Stimulated activated CD8-positive, alpha-beta memory T cell treated with anti-CD3 and anti-CD28 coated beads, Interleukin-2, amount 100 ng/mL, for 48 hours (primary cell): ENCODE measurements around the gene IFT81.
"Not testable (repeated sequence)": the region's sequence is repeated elsewhere in the genome, so short reads cannot be mapped to it uniquely, and the experiment has no call there.

Source experiments
- DNase-seq, 2 donors: peaks; one replicate each; pipeline ENCODE4 v3.0.0-alpha.2; 2020; ENCODE audit warnings: low read depth in 2 of 2

The IFT81 gene

GRCh38 chr12:110124269-110124995, at the start of gene IFT81:
Gene IFT81 (plus strand): TSS chr12:110124357. CDS start chr12:110127381, 3,024 bp downstream.
- DNase-seq = peak; percentile 91 to 95

- DNase-seq = no peak
Measured at GRCh38 chr12:110075880-110076279, 48.3 kb upstream of the IFT81 start.

GRCh38 chr12:110077800-110078199, 46.4 kb upstream of the IFT81 start:
- DNase-seq = no peak

GRCh38 chr12:110079477-110080400, 44.4 kb upstream of the IFT81 start:
- DNase-seq = peak; percentile 41 to 52

GRCh38 chr12:110080410-110080809, 43.7 kb upstream of the IFT81 start:
- no peak for DNase-seq

- no peak for DNase-seq
Measured at GRCh38 chr12:110084314-110085015, 39.7 kb upstream of the IFT81 start.

GRCh38 chr12:110088216-110088615, 35.9 kb upstream of the IFT81 start:
- DNase-seq = not testable (repeated sequence)

GRCh38 chr12:110088936-110089335, 35.2 kb upstream of the IFT81 start:
- no peak for DNase-seq

- no peak for DNase-seq
Measured at GRCh38 chr12:110090266-110091135, 33.7 kb upstream of the IFT81 start.

- DNase-seq = no peak
Measured at GRCh38 chr12:110091136-110091711, 32.9 kb upstream of the IFT81 start.

- no peak for DNase-seq
Measured at GRCh38 chr12:110093631-110094311, 30.4 kb upstream of the IFT81 start.

GRCh38 chr12:110100315-110100970, 23.7 kb upstream of the IFT81 start:
- peak; percentile 30 to 37 for DNase-seq

GRCh38 chr12:110102255-110102654, 21.9 kb upstream of the IFT81 start:
- peak in 1 of 2 donors; percentile 31 for DNase-seq

- no peak for DNase-seq
Measured at GRCh38 chr12:110104188-110105094, 19.7 kb upstream of the IFT81 start.

GRCh38 chr12:110105159-110105558, 19.0 kb upstream of the IFT81 start:
- no peak for DNase-seq

GRCh38 chr12:110105986-110106385, 18.2 kb upstream of the IFT81 start:
- no peak for DNase-seq

- DNase-seq = no peak
Measured at GRCh38 chr12:110107369-110108281, 16.5 kb upstream of the IFT81 start.
